HG02852 (cell line): ENCODE data around the gene ROR1.

Experiments
- ATAC-seq: cut with Tn5 transposase; IDR thresholded peaks from one replicate; pipeline ENCODE4 v1.9.1; 2021; ENCODE audit warnings: mild to moderate bottlenecking, moderate library complexity; ENCODE audit not compliant: unreplicated experiment

Gene ROR1

GRCh38 chr1:63877816-63878215 is 104.0 kb downstream of the ROR1 start:
- ATAC-seq, result no peak

GRCh38 chr1:63878932-63879331 is 105.1 kb downstream of the ROR1 start:
- no peak for ATAC-seq

- no peak for ATAC-seq
These were observed 107.2 kb downstream of the ROR1 start for GRCh38 chr1:63880958-63881576.

- no peak for ATAC-seq
These were observed 108.4 kb downstream of the ROR1 start for GRCh38 chr1:63882048-63882704.

- ATAC-seq, result no peak
These were observed 109.8 kb downstream of the ROR1 start for GRCh38 chr1:63883494-63884235.

- ATAC-seq, result no peak
These were observed 110.7 kb downstream of the ROR1 start for GRCh38 chr1:63884486-63884885.

- ATAC-seq, result no peak
These were observed 112.1 kb downstream of the ROR1 start for GRCh38 chr1:63885899-63886298.

- no peak for ATAC-seq
These were observed 112.5 kb downstream of the ROR1 start for GRCh38 chr1:63886340-63886739.

- ATAC-seq, result no peak
These were observed 114.0 kb downstream of the ROR1 start for GRCh38 chr1:63887809-63888208.

GRCh38 chr1:63888984-63889383 is 115.2 kb downstream of the ROR1 start:
- ATAC-seq, result no peak

- ATAC-seq, result no peak
These were observed 116.7 kb downstream of the ROR1 start for GRCh38 chr1:63890468-63890867.

GRCh38 chr1:63891060-63891690 is 117.4 kb downstream of the ROR1 start:
- no peak for ATAC-seq

- peak; percentile 98 for ATAC-seq
These were observed 119.0 kb downstream of the ROR1 start for GRCh38 chr1:63892632-63893395.

- no peak for ATAC-seq
These were observed 120.2 kb downstream of the ROR1 start for GRCh38 chr1:63893976-63894375.

- no peak for ATAC-seq
These were observed 120.9 kb downstream of the ROR1 start for GRCh38 chr1:63894627-63895265.

GRCh38 chr1:63896755-63897154 is 122.9 kb downstream of the ROR1 start:
- no peak for ATAC-seq

- ATAC-seq, result no peak
These were observed 124.8 kb downstream of the ROR1 start for GRCh38 chr1:63898428-63899196.

- ATAC-seq, result no peak
These were observed 127.3 kb downstream of the ROR1 start for GRCh38 chr1:63901094-63901493.

GRCh38 chr1:63902844-63903589 is 129.2 kb downstream of the ROR1 start:
- no peak for ATAC-seq
